Measurements from ENCODE around the gene CLSTN2.

The CLSTN2 gene

GRCh38 chr3:140499114-140499757, 564.3 kb downstream of the CLSTN2 start:
- DNase-seq (ENCODE audit: extremely low spot score, insufficient read length, low read depth) (no peak), FAIRE-seq (no peak)

GRCh38 chr3:140500473-140500872, 565.5 kb downstream of the CLSTN2 start:
- FAIRE-seq (no peak), DNase-seq (ENCODE audit: extremely low spot score, insufficient read length, low read depth) (no peak)

GRCh38 chr3:140501061-140501769, 566.2 kb downstream of the CLSTN2 start:
- no peak for FAIRE-seq
- no peak for DNase-seq (ENCODE audit: extremely low spot score, insufficient read length, low read depth)

GRCh38 chr3:140501770-140502364, 566.9 kb downstream of the CLSTN2 start:
- FAIRE-seq (no peak), DNase-seq (ENCODE audit: extremely low spot score, insufficient read length, low read depth) (no peak)

- FAIRE-seq = peak; percentile 47
- DNase-seq (ENCODE audit: extremely low spot score, insufficient read length, low read depth) = no peak
Observed at GRCh38 chr3:140505213-140505612, 570.2 kb downstream of the CLSTN2 start.

- no peak for FAIRE-seq
Observed at GRCh38 chr3:140505876-140506275, 570.9 kb downstream of the CLSTN2 start.

GRCh38 chr3:140508550-140508949, 573.6 kb downstream of the CLSTN2 start:
- FAIRE-seq = no peak
- no peak for DNase-seq (ENCODE audit: extremely low spot score, insufficient read length, low read depth)

More at GRCh38 chr3:140505876-140506275, 570.9 kb downstream of the CLSTN2 start:
- DNase-seq (ENCODE audit: extremely low spot score, insufficient read length, low read depth) = no peak

- FAIRE-seq = no peak
Observed at GRCh38 chr3:140509534-140509933, 574.5 kb downstream of the CLSTN2 start.

GRCh38 chr3:140510303-140510861, 575.4 kb downstream of the CLSTN2 start:
- no peak for DNase-seq (ENCODE audit: extremely low spot score, insufficient read length, low read depth)
- FAIRE-seq = no peak

More at GRCh38 chr3:140509534-140509933, 574.5 kb downstream of the CLSTN2 start:
- no peak for DNase-seq (ENCODE audit: extremely low spot score, insufficient read length, low read depth)

- no peak for DNase-seq (ENCODE audit: extremely low spot score, insufficient read length, low read depth)
- no peak for FAIRE-seq
Observed at GRCh38 chr3:140521751-140522445, 586.9 kb downstream of the CLSTN2 start.

- DNase-seq (ENCODE audit: extremely low spot score, insufficient read length, low read depth) (no peak), FAIRE-seq (no peak)
Observed at GRCh38 chr3:140522653-140523380, 587.8 kb downstream of the CLSTN2 start.

GRCh38 chr3:140523600-140523999, 588.6 kb downstream of the CLSTN2 start:
- FAIRE-seq (no peak), DNase-seq (ENCODE audit: extremely low spot score, insufficient read length, low read depth) (no peak)

- FAIRE-seq (no peak), DNase-seq (ENCODE audit: extremely low spot score, insufficient read length, low read depth) (no peak)
Observed at GRCh38 chr3:140527156-140527555, 592.2 kb downstream of the CLSTN2 start.

GRCh38 chr3:140529096-140529495, 594.1 kb downstream of the CLSTN2 start:
- DNase-seq (ENCODE audit: extremely low spot score, insufficient read length, low read depth) = no peak
- no peak for FAIRE-seq

GRCh38 chr3:140529558-140529957, 594.6 kb downstream of the CLSTN2 start:
- DNase-seq (ENCODE audit: extremely low spot score, insufficient read length, low read depth) (no peak), FAIRE-seq (no peak)

GRCh38 chr3:140530131-140530530, 595.1 kb downstream of the CLSTN2 start:
- DNase-seq (ENCODE audit: extremely low spot score, insufficient read length, low read depth) (no peak), FAIRE-seq (no peak)

GRCh38 chr3:140530603-140531002, 595.6 kb downstream of the CLSTN2 start:
- FAIRE-seq = no peak
- no peak for DNase-seq (ENCODE audit: extremely low spot score, insufficient read length, low read depth)

- no peak for FAIRE-seq
Observed at GRCh38 chr3:140532793-140533330, 597.9 kb downstream of the CLSTN2 start.

GRCh38 chr3:140536926-140537726, 602.1 kb downstream of the CLSTN2 start:
- FAIRE-seq = no peak
- no peak for DNase-seq (ENCODE audit: extremely low spot score, insufficient read length, low read depth)

More at GRCh38 chr3:140532793-140533330, 597.9 kb downstream of the CLSTN2 start:
- no peak for DNase-seq (ENCODE audit: extremely low spot score, insufficient read length, low read depth)

Data from GM18507 (cell line).